ENCODE results near the gene ADH1C. TPM values are rescaled to one million over a fixed set of nuclear protein-coding genes. Genes with fewer than 3 reads are reported as not detected.
"Not testable (repeated sequence)": the region's sequence is repeated elsewhere in the genome, so short reads cannot be mapped to it uniquely, and the experiment has no call there.

The ADH1C gene
- total RNA-seq, 1 donor from 2014 or later = 0.64 TPM

- ATAC-seq = no peak
Observed at GRCh38 chr4:99356992-99357391, 4.4 kb upstream of the ADH1C start.

- ATAC-seq = not testable (repeated sequence)
Observed at GRCh38 chr4:99356149-99356548, 3.6 kb upstream of the ADH1C start.

DNA sequence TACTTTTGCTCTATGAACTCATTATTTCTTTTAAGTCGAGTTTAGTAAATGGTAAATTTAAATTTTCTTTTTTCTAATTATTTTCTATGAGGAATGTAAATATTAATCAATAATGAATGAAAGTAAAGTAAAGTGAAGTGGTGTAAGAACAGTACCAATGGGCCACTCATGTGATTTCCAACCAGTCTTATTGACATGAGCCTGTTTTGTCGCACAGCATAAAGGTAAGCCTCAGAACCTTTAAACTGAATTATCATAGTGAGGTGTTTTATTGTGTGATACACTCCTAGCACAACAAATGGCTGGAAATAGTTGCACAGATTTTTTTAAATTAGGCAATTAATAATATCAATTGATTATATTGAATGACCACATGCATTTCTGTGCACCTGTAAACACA lies 1.1 kb downstream of the ADH1C start:
- ATAC-seq = no peak

DNA sequence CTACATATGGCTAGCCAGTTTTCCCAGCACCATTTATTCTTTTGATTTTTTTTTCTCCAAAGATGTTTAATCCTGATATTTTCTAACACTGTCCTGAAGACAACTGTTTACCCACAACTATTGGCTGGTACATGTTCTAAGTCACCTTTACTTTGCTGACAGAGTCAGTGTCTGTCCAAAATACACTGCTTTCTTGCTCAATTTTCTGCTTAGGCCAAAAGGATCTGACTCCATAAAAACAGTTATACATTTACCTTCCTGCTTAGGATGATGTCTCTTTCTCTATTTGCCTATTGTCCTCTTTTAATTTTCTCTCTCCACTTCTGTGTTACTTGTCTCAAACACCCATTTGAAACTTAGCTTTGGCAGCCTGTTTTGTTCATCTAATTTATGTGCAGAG lies 3.2 kb downstream of the ADH1C start:
- ATAC-seq = no peak

- not testable (repeated sequence) for ATAC-seq
Observed at GRCh38 chr4:99342624-99343023, 9.9 kb downstream of the ADH1C start.

GRCh38 chr4:99341426-99341825 lies 11.1 kb downstream of the ADH1C start:
- ATAC-seq = no peak

GRCh38 chr4:99339172-99339571 lies 13.4 kb downstream of the ADH1C start:
- ATAC-seq = no peak

- ATAC-seq = no peak
Observed at GRCh38 chr4:99336553-99336952, 16.0 kb downstream of the ADH1C start.

- no peak for ATAC-seq
Observed at GRCh38 chr4:99334880-99335279, 17.7 kb downstream of the ADH1C start.

- ATAC-seq = no peak
Observed at GRCh38 chr4:99330648-99331047, 21.9 kb downstream of the ADH1C start.

- no peak for ATAC-seq
Observed at GRCh38 chr4:99329876-99330275, 22.7 kb downstream of the ADH1C start.

GRCh38 chr4:99324979-99325378 lies 27.6 kb downstream of the ADH1C start:
- ATAC-seq = no peak

DNA sequence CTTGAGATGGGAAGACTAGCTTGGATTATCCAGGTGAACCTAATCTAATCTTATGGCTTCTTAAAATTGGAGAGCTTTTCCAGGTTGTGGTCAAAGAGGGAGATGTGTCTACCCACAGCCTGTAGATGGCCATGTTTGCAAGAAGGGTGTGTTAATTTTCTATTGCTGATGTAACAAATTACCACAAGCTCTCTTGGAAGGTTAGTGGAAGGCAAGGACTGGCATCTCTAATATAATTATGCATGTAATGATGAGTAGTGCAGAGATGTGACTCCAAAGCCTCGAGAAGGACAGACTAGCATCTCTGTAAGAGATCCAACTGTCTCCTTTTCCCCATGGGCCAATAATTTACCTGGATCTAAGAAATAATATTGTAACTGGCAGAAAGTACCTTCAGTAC lies 28.2 kb downstream of the ADH1C start:
- no peak for ATAC-seq

DNA sequence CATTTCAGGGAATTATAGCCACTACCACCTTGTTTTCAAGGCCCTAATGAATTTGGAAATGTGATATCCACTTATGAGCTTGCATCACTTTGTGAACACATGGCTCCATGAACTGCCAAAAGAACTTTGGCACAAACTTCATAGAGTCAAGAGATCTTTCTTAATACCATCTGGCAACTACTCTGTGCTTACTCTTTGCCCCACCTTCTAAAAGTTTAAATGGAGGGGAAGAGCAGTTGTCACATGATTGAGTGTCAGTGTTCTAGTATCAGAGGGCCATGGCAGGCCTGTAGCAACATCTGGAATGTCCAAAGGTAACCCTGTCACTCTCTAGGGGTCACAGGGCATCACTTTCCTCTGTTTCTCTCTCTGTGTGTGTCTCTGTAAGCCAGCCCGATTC lies 28.8 kb downstream of the ADH1C start:
- peak; percentile 59 for ATAC-seq

GRCh38 chr4:99321241-99322191 lies 31.0 kb downstream of the ADH1C start, which contains the start of gene ADH1B:
ADH1B (minus strand) TSS chr4:99321401; CDS start chr4:99321331, 70 bp downstream.
- ATAC-seq = no peak

GRCh38 chr4:99317811-99318210 lies 34.7 kb downstream of the ADH1C start:
- not testable (repeated sequence) for ATAC-seq

DNA sequence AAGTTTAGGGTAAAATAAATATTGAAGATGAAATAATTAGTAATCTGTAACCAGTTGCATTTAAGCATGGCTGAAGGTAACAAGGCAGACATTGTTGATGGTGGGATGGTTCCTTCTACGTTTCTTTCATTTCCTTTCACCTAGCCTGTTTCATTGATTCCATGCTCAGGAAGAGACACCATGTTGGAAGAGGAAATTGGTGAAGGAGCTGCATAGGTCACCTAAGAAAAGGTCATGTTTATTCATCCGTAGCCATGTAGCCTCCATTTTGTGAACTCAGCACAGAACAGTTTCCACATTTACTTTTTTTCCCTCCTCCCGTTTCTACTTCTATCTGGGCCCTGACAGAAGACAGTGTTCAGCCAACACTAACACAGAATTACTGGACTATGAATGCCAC lies 35.2 kb downstream of the ADH1C start:
- ATAC-seq = no peak

- ATAC-seq = no peak
Observed at GRCh38 chr4:99315839-99316238, 36.7 kb downstream of the ADH1C start.

- no peak for ATAC-seq
Observed at GRCh38 chr4:99314211-99314610, 38.3 kb downstream of the ADH1C start.

DNA sequence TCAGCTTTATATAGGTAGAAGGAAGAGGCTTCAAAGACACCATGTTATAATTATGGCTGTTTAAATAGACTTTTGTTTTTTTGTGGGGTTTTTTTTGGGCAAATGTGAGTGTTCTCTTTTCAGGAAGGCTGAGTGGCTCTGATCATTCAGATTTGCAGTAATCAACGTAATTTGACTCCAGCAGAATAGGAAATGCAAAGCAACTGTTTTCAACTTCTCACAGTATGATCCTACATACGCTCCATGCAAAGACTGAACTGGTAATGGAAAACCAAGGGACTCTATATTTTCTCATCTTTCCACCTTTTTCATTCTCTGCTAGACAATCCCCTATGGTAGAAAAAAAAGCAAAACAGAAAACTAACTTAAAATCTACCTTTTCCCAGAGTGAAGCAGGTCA lies 42.2 kb downstream of the ADH1C start:
- ATAC-seq = no peak

GRCh38 chr4:99305638-99306400 lies 46.7 kb downstream of the ADH1C start:
- no peak for ATAC-seq

DNA sequence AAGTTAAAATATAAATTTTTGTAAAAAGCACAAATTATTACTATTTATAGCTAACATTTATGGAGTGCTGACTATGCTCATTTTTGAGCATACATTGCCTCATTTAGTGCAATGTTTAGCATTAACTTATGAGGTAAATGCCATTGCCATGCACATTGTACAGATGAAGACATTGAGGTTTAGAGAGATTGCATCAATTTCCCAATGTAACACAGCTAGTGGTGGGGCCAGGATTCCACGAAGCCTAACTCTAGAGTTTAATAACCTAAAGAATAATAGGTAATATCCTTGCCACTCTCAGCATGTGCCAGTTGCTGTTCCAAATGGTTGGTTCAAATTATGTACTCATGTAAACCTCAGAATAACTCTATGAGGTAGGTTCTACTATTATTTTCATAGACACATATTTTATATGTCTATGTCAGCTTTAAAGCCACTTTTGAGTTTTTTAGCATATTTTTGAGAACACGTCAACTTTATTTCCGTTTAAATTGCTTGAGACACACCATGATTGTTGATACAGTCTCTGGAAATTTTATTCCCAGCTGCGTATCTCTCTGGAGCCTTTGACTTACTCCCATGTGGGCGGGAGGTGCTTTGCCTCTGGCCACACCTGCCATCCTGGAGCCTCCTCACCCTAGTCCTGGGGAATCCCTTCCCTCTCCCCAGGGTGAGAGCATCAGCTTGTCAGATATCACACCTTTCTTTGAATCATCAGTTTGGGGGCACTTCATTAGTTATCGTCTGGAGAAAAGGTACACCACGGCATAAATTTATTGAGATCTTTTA lies 51.0 kb downstream of the ADH1C start:
- no peak for ATAC-seq

DNA sequence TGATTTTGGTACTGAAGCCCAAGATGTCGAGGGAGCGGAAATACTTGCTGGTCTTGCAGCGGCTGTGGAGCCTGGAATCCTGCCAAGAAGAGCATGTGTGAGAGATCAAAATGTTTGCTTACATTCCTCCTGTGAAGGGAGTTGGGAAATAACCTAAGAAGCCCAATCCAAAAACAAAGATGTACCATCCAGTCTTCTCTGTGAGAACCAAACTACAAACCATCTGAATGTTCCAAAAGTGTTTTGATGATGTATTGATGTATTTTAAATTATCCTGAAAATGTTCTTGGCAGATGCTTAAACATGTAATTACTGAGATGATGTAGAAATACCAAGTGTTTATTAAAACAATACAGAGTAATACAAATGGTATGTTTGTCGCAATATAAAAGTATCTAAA lies 51.6 kb downstream of the ADH1C start:
- ATAC-seq = no peak
